GM20431 (cell line): ENCODE results near the gene KCNQ1.

ENCODE experiments used
- in situ Hi-C: fragments of 300-500 bp; cut with MseI, MboI; formaldehyde crosslinking; loops from one replicate; pipeline ENCODE4 v1.15.0; 2020; ENCODE audit warnings: low sequenced_read_pairs; ENCODE audit not compliant: unreplicated experiment

Gene KCNQ1

GRCh38 chr11:2569731-2570210 lies 125.0 kb downstream of the KCNQ1 start:
- in situ Hi-C loops: no loop called here

DNA sequence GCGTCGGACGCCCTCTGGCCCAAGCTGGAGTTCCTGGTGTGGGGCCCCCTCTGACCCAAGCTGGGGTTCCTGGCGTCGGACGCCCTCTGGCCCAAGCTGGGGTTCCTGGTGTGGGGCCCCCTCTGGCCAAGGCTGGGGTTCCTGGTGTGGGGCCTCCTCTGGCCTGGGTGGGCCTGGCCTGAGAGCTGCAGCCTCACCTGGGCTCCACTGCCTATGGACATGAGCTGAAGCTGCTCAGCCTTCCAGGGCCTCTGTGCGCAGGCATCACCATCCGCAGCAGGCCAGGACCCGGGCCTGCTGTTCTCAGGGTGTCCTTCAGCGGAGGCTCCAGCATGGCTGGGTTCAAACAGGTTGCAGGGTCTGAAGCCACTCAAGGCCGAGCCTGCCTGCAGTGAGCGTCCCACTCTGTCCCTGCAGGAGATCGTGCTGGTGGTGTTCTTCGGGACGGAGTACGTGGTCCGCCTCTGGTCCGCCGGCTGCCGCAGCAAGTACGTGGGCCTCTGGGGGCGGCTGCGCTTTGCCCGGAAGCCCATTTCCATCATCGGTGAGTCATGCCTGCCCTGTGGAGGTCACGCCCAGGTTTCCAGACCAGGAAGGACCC lies 125.5 kb downstream of the KCNQ1 start:
- in situ Hi-C loops: no loop called here

DNA sequence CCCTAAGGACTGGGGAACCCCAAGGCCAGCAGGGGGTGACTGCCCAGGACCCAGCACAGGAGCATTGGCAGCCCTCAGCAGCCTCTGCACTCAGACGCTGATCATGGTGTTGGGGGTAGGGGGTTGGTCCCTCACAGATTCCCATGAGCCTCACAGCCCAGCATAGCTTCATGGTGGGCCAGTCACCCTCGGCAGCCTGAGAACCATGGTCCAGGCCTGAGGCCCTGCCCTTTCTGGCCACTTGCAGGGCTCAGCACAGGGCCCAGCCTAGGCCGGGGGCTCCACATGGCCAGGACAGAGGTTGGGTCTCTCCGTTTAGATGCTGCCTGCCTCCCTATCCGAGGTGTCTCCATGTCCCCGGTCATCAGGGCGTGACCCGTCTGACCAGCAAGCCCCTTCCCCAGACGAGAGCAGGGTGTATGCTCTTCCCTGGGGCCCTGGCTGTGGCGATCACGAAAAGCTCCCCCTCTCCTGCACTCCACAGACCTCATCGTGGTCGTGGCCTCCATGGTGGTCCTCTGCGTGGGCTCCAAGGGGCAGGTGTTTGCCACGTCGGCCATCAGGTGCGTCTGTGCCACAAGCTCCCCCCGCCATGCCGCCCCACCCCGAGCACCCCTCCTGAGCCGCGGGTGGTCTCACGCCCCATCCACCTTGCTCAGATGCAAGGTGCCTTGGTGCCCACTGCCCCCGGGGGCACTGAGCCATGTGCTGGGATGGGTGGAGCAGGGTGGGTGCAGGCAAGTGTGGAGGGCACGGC lies 126.2 kb downstream of the KCNQ1 start:
- in situ Hi-C loops: no loop called here

- in situ Hi-C loops: no loop called here
Measured at GRCh38 chr11:2571598-2572281, 126.9 kb downstream of the KCNQ1 start.

DNA sequence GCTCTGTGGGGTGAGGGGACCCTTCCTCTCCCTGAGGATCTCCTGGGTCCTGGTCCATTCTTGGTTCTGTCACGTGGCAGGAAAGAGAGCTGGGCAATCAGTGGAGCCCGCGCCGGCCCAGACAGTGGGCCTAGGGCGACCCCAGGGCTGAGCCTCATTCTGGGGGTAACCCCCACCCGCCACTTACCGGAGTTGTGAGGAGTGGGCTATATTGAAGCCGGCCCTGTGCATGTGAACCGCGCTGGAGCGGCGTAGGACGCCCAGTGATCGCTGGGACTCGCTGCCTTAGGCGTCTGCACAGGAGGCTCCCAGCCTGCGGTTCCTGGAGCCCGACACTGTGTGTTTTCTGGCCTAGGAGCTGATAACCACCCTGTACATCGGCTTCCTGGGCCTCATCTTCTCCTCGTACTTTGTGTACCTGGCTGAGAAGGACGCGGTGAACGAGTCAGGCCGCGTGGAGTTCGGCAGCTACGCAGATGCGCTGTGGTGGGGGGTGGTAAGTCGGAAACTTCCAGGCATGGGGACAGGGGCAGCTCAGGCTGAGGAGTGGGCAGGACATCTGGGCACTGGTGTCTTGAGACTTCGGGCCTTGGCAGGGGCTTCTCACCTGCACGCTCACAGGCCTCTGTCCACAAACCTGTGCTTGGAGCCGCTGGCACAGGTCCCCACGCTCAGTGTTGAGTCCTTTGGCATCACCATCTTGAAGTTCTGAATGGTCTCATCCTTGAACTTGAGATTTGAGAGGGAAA lies 127.9 kb downstream of the KCNQ1 start:
- in situ Hi-C loops: no loop called here

GRCh38 chr11:2573240-2574042 lies 128.6 kb downstream of the KCNQ1 start:
- in situ Hi-C loops: no loop called here

DNA sequence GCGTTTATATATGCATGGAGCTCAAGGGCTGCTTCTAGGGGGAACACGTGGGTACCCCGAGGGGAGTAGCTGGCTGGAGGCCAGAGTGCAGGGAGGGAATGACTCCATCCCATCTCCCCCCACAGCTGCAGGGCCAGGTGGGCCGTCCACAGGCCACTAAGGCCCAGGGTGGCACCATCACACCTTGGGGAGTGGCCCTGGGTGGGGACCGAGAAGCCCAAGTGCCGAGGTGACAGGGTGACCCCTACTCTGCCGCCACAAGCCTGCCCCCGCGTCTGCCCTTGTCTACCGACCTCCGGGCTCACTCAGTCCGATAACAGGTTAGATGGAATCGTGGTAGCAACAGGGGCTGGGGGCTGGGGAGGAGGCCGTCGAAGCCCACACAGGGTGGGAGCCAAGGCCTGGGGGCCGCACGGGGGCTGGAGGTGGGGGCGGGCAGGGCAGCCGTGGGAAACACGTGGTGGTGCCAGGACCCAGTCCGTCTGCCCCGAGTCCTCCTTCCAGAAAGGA lies 129.3 kb downstream of the KCNQ1 start:
- in situ Hi-C loops: no loop called here

- in situ Hi-C loops: no loop called here
Measured at GRCh38 chr11:2574553-2575535, 130.0 kb downstream of the KCNQ1 start.

GRCh38 chr11:2575591-2576051 lies 130.8 kb downstream of the KCNQ1 start:
- in situ Hi-C loops: no loop called here

DNA sequence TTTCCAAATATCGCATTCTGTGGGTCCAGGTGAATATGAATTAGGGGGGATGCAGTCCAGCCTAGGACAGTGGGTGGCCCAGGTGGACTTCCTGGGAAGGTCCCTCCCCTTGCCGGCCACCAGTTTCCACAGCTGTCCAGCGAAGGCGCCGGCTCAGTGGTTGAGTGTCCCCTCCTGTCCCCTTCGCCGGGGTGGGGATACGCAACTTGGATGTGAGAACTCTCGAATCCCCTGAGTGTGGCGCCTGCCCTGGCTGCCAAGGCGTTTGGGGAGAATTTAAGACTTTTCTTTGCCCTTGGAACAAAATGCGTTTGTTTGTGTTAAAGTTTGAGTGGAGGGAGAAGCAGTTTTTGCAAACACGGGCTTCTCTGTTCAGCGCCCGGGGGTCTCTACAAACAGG lies 131.3 kb downstream of the KCNQ1 start:
- in situ Hi-C loops: no loop called here

DNA sequence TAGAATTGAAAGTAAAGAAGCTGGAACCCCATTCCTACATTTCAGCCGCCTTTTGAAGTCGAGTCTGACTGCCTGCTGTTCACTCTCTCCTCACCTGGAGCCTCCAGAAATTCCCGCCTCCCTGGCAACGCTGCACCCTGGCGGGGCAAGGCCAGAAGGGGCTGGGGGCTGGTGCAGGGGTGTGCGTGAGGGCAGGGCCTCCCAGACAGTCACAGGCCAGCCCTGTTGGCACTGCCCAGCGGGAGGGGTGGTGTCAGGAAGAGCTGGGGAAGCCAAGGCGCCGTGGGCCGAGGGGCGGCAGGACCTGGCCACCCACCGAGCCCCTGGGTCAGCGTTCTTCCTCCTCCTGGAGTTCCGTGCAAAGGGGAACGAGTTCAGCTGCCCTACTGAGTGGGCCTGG lies 131.7 kb downstream of the KCNQ1 start:
- in situ Hi-C loops: no loop called here

GRCh38 chr11:2577031-2577990 lies 132.5 kb downstream of the KCNQ1 start:
- in situ Hi-C loops: no loop called here

- in situ Hi-C loops: no loop called here
Measured at GRCh38 chr11:2577991-2578928, 133.5 kb downstream of the KCNQ1 start.

- in situ Hi-C loops: no loop called here
Measured at GRCh38 chr11:2578929-2579270, 134.1 kb downstream of the KCNQ1 start.

- in situ Hi-C loops: no loop called here
Measured at GRCh38 chr11:2579315-2580060, 134.7 kb downstream of the KCNQ1 start.

GRCh38 chr11:2580061-2580421 lies 135.2 kb downstream of the KCNQ1 start:
- in situ Hi-C loops: no loop called here
